ENCODE data around the gene ADAMTS10. TPM values are rescaled to one million over a fixed set of nuclear protein-coding genes. Genes with fewer than 3 reads are reported as not detected.

Gene ADAMTS10
- total and polyA plus RNA-seq, 2 of the 8 experiments (the other 6 are each of a cell fraction or from before 2014, with no cell fraction given) = 6.9 to 17.4 TPM

- TF ChIP-seq CTCF (IDR thresholded peaks at IDR 0.05; ENCODE audit: control extremely low read depth in 1 of 3, insufficient read depth in 1 of 3, low read depth in 1 of 3, low read length in 3 of 3) = no peak
- TF ChIP-seq CBX5 (IDR thresholded peaks at IDR 0.05; ENCODE audit: low read depth, low read length) = no peak
Measured at GRCh38 chr19:8550070-8550469, 60.4 kb downstream of the ADAMTS10 start (continued).
